HepG2 (cell line): ENCODE results near the gene CLCNKA. TPM values are rescaled to one million over a fixed set of nuclear protein-coding genes. Genes with fewer than 3 reads are reported as not detected.

ENCODE experiments used
- PAX8 ChIP-seq: sonication (generic); formaldehyde crosslinking; IDR thresholded peaks from 2 replicates; pipeline ENCODE4 v1.8.0; 2022; ENCODE audit warnings: mild to moderate bottlenecking, missing genetic modification reagents, borderline replicate concordance
- SPEN ChIP-seq: sonication (generic); formaldehyde crosslinking; IDR thresholded peaks from 2 replicates; pipeline ENCODE4 v1.5.1; 2020; ENCODE audit warnings: low read depth, mild to moderate bottlenecking, missing genetic modification reagents
- SSRP1 ChIP-seq: IDR thresholded peaks from 2 replicates; pipeline ENCODE4 v1.6.1; 2016; ENCODE audit warnings: control low read depth
- XBP1 ChIP-seq: sonication (generic); formaldehyde crosslinking; IDR thresholded peaks from 2 replicates; pipeline ENCODE4 v1.5.0; 2020; ENCODE audit warnings: missing genetic modification reagents
- ZNF296 ChIP-seq: sonication (generic); formaldehyde crosslinking; conservative IDR thresholded peaks from 2 replicates; pipeline ENCODE4 v1.5.0; 2020; ENCODE audit warnings: mild to moderate bottlenecking, missing genetic modification reagents
- ZNF318 ChIP-seq: sonication (generic); formaldehyde crosslinking; IDR thresholded peaks from 2 replicates; pipeline ENCODE4 v1.4.0; 2020; ENCODE audit warnings: mild to moderate bottlenecking, missing genetic modification reagents
- polyA plus RNA-seq, 8 experiments: library from polyadenylated mRNA; depleted of rRNA in 3 of 8; stranded (reverse) in 7 of 8; unstranded in 1 of 8; fragments of >200 nt; fragmentation: Illumina TruSeq in 4 of 8; extraction: Trizol in 4 of 8; gene quantifications; 2 replicates each; pipeline versions ENCODE4 v1.2.1 to v1.2.3, GENCODE V29; 2011 to 2016; ENCODE audit warnings: low read depth in 4 of 8, missing spikeins in 1 of 8, mixed read lengths in 1 of 8; ENCODE audit not compliant: insufficient read depth in 1 of 8
- total RNA-seq, 5 experiments: library from RNA; depleted of rRNA; stranded (reverse); fragments of >200 nt; fragmentation: Illumina TruSeq; extraction: Trizol; gene quantifications; 2 replicates each; pipeline ENCODE4 v1.2.3, GENCODE V29; 2016; ENCODE audit warnings: low read depth in 1 of 5
- TF ChIP-seq, protein P1 (sequence below), 2 experiments: sonication (generic) in 1 of 2; formaldehyde crosslinking in 1 of 2; IDR thresholded peaks; 2 replicates each; pipeline versions ENCODE4 v1.4.0 to v1.6.1; 2016 to 2020; ENCODE audit warnings: borderline replicate concordance in 1 of 2, low read depth in 1 of 2, mild to moderate bottlenecking in 1 of 2, missing genetic modification reagents in 1 of 2
- TF ChIP-seq, protein P2 (sequence below): IDR thresholded peaks from 2 replicates; pipeline ENCODE4 v1.6.1; 2016
- TF ChIP-seq, protein P3 (sequence below): IDR thresholded peaks from 2 replicates; pipeline ENCODE4 v1.6.1; 2012; ENCODE audit warnings: low read length, improper control_type of control experiment

The CLCNKA gene
- total and polyA plus RNA-seq, 2 of the 13 experiments (the other 11 are each of a cell fraction or from before 2014, with no cell fraction given), result 0.03 TPM; not detected in 1

DNA sequence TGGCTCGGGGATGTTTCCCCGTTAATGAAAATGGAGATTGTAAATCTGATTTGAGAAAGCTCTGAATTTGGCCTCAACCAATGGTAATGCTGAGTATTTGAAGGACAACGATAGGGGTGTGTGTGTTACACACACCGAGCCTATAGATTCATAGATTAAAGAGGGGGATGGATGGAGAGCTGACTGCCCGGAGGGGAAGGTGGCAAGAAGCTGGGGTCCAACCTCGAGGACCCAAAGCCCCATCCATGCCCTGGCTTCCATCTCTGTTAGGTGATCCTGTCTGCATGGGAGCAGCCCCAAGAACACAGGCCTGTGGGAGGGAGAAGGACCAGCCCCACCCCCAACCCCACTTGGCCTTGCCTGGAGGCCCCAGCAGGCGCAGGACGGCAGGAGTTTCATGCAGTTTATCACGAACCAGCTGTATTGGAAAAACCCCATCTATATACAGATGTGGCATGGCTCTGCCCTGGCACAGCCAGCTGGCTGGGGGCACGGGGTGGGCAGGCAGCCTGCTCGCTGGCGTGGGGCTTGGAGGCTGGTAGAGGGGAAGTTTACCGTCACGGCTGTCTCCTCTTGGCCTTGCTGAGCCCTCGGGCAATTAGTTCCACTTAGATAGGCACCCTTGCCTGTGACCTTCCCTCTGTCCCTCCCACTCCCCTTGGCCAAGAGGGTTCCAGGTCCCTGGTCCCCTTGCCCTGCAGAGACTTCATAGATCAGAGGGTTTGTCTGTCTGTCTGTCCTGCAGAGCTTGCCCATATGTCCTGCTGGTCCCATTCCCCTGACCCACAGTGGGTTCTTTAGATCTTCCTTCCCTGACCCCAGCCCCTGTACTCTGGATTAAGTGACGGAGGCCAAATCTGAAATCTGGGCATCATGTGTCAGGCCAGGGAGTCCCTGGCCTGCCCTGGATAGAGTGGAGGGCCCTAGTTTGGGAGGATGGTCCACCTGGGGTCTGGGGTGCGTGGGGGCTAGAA lies 7.0 kb upstream of the CLCNKA start (continued):
- TF ChIP-seq, protein P1, sequence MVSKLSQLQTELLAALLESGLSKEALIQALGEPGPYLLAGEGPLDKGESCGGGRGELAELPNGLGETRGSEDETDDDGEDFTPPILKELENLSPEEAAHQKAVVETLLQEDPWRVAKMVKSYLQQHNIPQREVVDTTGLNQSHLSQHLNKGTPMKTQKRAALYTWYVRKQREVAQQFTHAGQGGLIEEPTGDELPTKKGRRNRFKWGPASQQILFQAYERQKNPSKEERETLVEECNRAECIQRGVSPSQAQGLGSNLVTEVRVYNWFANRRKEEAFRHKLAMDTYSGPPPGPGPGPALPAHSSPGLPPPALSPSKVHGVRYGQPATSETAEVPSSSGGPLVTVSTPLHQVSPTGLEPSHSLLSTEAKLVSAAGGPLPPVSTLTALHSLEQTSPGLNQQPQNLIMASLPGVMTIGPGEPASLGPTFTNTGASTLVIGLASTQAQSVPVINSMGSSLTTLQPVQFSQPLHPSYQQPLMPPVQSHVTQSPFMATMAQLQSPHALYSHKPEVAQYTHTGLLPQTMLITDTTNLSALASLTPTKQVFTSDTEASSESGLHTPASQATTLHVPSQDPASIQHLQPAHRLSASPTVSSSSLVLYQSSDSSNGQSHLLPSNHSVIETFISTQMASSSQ (IDR thresholded peaks at IDR 0.05; ENCODE audit: low read depth), result no peak
- TF ChIP-seq, protein P1 (CRISPR knock-in tag; IDR thresholded peaks at IDR 0.05; ENCODE audit: borderline replicate concordance), result no peak
- TF ChIP-seq PAX8 (CRISPR knock-in tag) (no peak), ZNF296 (CRISPR knock-in tag) (no peak), ZNF318 (CRISPR knock-in tag) (no peak), XBP1 (CRISPR knock-in tag) (no peak), SSRP1 (CRISPR knock-in tag) (no peak), SPEN (CRISPR knock-in tag) (no peak)
- TF ChIP-seq, protein P2, sequence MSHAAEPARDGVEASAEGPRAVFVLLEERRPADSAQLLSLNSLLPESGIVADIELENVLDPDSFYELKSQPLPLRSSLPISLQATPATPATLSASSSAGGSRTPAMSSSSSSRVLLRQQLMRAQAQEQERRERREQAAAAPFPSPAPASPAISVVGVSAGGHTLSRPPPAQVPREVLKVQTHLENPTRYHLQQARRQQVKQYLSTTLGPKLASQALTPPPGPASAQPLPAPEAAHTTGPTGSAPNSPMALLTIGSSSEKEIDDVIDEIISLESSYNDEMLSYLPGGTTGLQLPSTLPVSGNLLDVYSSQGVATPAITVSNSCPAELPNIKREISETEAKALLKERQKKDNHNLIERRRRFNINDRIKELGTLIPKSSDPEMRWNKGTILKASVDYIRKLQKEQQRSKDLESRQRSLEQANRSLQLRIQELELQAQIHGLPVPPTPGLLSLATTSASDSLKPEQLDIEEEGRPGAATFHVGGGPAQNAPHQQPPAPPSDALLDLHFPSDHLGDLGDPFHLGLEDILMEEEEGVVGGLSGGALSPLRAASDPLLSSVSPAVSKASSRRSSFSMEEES (CRISPR knock-in tag), result peak; percentile 47; the same call in 1 of the 2 replicates
- TF ChIP-seq, protein P3, sequence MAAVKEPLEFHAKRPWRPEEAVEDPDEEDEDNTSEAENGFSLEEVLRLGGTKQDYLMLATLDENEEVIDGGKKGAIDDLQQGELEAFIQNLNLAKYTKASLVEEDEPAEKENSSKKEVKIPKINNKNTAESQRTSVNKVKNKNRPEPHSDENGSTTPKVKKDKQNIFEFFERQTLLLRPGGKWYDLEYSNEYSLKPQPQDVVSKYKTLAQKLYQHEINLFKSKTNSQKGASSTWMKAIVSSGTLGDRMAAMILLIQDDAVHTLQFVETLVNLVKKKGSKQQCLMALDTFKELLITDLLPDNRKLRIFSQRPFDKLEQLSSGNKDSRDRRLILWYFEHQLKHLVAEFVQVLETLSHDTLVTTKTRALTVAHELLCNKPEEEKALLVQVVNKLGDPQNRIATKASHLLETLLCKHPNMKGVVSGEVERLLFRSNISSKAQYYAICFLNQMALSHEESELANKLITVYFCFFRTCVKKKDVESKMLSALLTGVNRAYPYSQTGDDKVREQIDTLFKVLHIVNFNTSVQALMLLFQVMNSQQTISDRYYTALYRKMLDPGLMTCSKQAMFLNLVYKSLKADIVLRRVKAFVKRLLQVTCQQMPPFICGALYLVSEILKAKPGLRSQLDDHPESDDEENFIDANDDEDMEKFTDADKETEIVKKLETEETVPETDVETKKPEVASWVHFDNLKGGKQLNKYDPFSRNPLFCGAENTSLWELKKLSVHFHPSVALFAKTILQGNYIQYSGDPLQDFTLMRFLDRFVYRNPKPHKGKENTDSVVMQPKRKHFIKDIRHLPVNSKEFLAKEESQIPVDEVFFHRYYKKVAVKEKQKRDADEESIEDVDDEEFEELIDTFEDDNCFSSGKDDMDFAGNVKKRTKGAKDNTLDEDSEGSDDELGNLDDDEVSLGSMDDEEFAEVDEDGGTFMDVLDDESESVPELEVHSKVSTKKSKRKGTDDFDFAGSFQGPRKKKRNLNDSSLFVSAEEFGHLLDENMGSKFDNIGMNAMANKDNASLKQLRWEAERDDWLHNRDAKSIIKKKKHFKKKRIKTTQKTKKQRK, result no peak
